ENCODE data around the gene SDC3. TPM values are rescaled to one million over a fixed set of nuclear protein-coding genes. Genes with fewer than 3 reads are reported as not detected.

The SDC3 gene
- total RNA-seq, 4 donors from 2014 or later: 4.3 to 23.5 (median 14.5) TPM

DNA sequence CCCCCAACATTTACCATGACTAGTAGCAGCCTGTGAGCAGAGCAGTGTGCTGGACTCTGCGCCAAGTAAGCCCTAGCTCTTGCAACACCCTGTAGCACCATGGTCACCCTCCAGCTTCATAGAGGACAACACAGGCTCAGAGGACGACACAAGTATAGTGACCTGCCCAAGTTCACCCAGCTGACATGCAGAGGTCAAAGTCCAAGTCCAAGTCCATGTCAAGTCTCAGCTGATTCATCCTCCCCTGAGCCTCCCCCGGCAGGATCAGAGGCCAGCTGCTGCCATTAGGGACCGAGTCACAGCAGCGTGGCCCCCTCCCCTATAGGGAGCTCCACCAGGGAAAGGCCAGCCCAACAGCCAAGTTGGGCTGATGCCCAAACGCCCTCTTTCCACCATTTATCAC is 15.9 kb downstream of the SDC3 start:
- no peak for DNase-seq (ENCODE audit: low spot score in 2 of 2)
- H3K4me3 ChIP-seq (ENCODE audit: low read depth, poor library complexity, severe bottlenecking): no peak overlapping the region
- TF ChIP-seq, protein P1, sequence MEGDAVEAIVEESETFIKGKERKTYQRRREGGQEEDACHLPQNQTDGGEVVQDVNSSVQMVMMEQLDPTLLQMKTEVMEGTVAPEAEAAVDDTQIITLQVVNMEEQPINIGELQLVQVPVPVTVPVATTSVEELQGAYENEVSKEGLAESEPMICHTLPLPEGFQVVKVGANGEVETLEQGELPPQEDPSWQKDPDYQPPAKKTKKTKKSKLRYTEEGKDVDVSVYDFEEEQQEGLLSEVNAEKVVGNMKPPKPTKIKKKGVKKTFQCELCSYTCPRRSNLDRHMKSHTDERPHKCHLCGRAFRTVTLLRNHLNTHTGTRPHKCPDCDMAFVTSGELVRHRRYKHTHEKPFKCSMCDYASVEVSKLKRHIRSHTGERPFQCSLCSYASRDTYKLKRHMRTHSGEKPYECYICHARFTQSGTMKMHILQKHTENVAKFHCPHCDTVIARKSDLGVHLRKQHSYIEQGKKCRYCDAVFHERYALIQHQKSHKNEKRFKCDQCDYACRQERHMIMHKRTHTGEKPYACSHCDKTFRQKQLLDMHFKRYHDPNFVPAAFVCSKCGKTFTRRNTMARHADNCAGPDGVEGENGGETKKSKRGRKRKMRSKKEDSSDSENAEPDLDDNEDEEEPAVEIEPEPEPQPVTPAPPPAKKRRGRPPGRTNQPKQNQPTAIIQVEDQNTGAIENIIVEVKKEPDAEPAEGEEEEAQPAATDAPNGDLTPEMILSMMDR (IDR thresholded peaks at IDR 0.05): peak in 1 of 3 donors; percentile 65
- TF ChIP-seq POLR2A (IDR thresholded peaks at IDR 0.05): no peak
- intact Hi-C loops (cut with DNase I; ENCODE audit: low total_unique reads): no loop called here
- WGBS, 2 donors: 81 to 87% methylated on average over 6 of the region's 6 CpGs

DNA sequence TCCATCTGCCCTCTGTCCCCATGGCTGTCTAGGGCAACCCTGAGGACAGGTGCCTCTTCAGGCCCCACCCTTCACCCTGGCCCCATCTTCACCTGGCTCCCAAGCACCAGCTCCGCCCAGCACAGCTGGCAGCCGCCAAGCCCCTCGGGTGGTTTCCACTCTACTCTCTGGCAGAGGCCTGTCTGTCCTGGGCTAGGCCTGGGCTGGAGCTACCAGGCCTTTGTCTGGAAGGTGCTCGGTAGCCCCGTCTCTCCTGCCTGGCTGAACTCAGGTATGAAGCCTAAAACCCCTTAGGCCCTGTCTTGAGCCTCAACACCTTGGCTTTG is 17.4 kb downstream of the SDC3 start:
- no peak for TF ChIP-seq POLR2A (IDR thresholded peaks at IDR 0.05)
- TF ChIP-seq, protein P1 (IDR thresholded peaks at IDR 0.05): no peak
- 77 to 82% methylated on average over 5 of the region's 5 CpGs for WGBS, 2 donors
- intact Hi-C loops (cut with DNase I; ENCODE audit: low total_unique reads): no loop called here
- no peak overlapping the region for H3K4me3 ChIP-seq (ENCODE audit: low read depth, poor library complexity, severe bottlenecking)
- no peak for DNase-seq (ENCODE audit: low spot score in 2 of 2)

- WGBS, 2 donors: 72 to 79% methylated on average over 10 of the region's 10 CpGs
- no peak for TF ChIP-seq POLR2A (IDR thresholded peaks at IDR 0.05)
- TF ChIP-seq, protein P1 (IDR thresholded peaks at IDR 0.05): no peak
- no peak overlapping the region for H3K4me3 ChIP-seq (ENCODE audit: low read depth, poor library complexity, severe bottlenecking)
- intact Hi-C loops (cut with DNase I; ENCODE audit: low total_unique reads): no loop called here
- DNase-seq (ENCODE audit: low spot score in 2 of 2): no peak
Measured at GRCh38 chr1:30890502-30891226, 17.9 kb downstream of the SDC3 start.

GRCh38 chr1:30889511-30889910 is 19.0 kb downstream of the SDC3 start:
- intact Hi-C loops (cut with DNase I; ENCODE audit: low total_unique reads): no loop called here
- no peak for DNase-seq (ENCODE audit: low spot score in 2 of 2)
- H3K4me3 ChIP-seq (ENCODE audit: low read depth, poor library complexity, severe bottlenecking): no peak overlapping the region
- TF ChIP-seq, protein P1 (IDR thresholded peaks at IDR 0.05): no peak
- no peak for TF ChIP-seq POLR2A (IDR thresholded peaks at IDR 0.05)
- WGBS, 2 donors: 92 to 94% methylated on average over 5 of the region's 5 CpGs

- DNase-seq (ENCODE audit: low spot score in 2 of 2): no peak
- H3K4me3 ChIP-seq (ENCODE audit: low read depth, poor library complexity, severe bottlenecking): no peak overlapping the region
- no peak for TF ChIP-seq POLR2A (IDR thresholded peaks at IDR 0.05)
- TF ChIP-seq, protein P1 (IDR thresholded peaks at IDR 0.05): no peak
- 81 to 86% methylated on average over 3 of the region's 3 CpGs for WGBS, 2 donors
- intact Hi-C loops (cut with DNase I; ENCODE audit: low total_unique reads): no loop called here
Measured at GRCh38 chr1:30888975-30889374, 19.6 kb downstream of the SDC3 start.

GRCh38 chr1:30888391-30888790 is 20.2 kb downstream of the SDC3 start:
- intact Hi-C loops (cut with DNase I; ENCODE audit: low total_unique reads): no loop called here

More at GRCh38 chr1:30888391-30888790, 20.2 kb downstream of the SDC3 start:
- no peak overlapping the region for H3K4me3 ChIP-seq (ENCODE audit: low read depth, poor library complexity, severe bottlenecking)
- TF ChIP-seq, protein P1 (IDR thresholded peaks at IDR 0.05): no peak
- TF ChIP-seq POLR2A (IDR thresholded peaks at IDR 0.05): no peak
- WGBS, 2 donors: 26 to 40% methylated on average over 7 to 8 of the region's 8 CpGs
- DNase-seq (ENCODE audit: low spot score in 2 of 2): no peak

All from lower leg skin (tissue), 4 donors.